Mucosa of rectum (tissue), 2 donors: Measurements from ENCODE around the gene FOSB.
A peak's percentile ranks its signal among the peaks of the same experiment; 100 is the strongest.

ENCODE experiments used
- H3K27ac ChIP-seq, 2 donors: one replicate each; pipeline ENCODE4 v1.7.0; 2013; ENCODE audit warnings: inconsistent platforms in 2 of 2, low read depth in 2 of 2, low read length in 2 of 2
- H3K27me3 ChIP-seq, 2 donors: one replicate each; pipeline ENCODE4 v1.7.0; 2013; ENCODE audit warnings: low read length in 2 of 2; ENCODE audit not compliant: control insufficient read depth in 2 of 2, insufficient read depth in 2 of 2
- H3K36me3 ChIP-seq, 2 donors: one replicate each; pipeline ENCODE4 v1.7.0; 2013; ENCODE audit warnings: low read length in 2 of 2; ENCODE audit not compliant: control insufficient read depth in 2 of 2, insufficient read depth in 2 of 2
- H3K4me1 ChIP-seq, 2 donors: one replicate each; pipeline ENCODE4 v1.7.0; 2013; ENCODE audit warnings: low read length in 2 of 2, mild to moderate bottlenecking in 1 of 2; ENCODE audit not compliant: control insufficient read depth in 2 of 2, insufficient read depth in 2 of 2
- H3K4me3 ChIP-seq, 2 donors: one replicate each; pipeline ENCODE4 v1.7.0; 2013; ENCODE audit warnings: low read length in 2 of 2
- H3K9ac ChIP-seq, 2 donors: one replicate each; pipeline ENCODE4 v1.7.0; 2013; ENCODE audit warnings: low read length in 2 of 2, low read depth in 1 of 2, mild to moderate bottlenecking in 1 of 2
- H3K9me3 ChIP-seq, 2 donors: one replicate each; pipeline ENCODE4 v1.7.0; 2013; ENCODE audit warnings: low read length in 2 of 2; ENCODE audit not compliant: control insufficient read depth in 2 of 2
- donor health status: healthy.
- donor health status: Normal muscosa, but diverticular disease.

Gene FOSB

GRCh38 chr19:45492627-45493470 is 25.1 kb downstream of the FOSB start:
- Histone ChIP-seq H3K27me3 (peaks cover 7 to 8% of the 10 kb centered on the region in 2 donors), H3K36me3 (no peaks in the 10 kb centered on the region), H3K4me3 (peak overlapping the region; percentile 66 to 71), H3K27ac (peak overlapping the region; percentile 46 to 56), H3K9ac (peak overlapping the region; percentile 47 to 68), H3K4me1 (peaks cover 18 to 19% of the 10 kb centered on the region in 2 donors), H3K9me3 (no peaks in the 10 kb centered on the region)

DNA sequence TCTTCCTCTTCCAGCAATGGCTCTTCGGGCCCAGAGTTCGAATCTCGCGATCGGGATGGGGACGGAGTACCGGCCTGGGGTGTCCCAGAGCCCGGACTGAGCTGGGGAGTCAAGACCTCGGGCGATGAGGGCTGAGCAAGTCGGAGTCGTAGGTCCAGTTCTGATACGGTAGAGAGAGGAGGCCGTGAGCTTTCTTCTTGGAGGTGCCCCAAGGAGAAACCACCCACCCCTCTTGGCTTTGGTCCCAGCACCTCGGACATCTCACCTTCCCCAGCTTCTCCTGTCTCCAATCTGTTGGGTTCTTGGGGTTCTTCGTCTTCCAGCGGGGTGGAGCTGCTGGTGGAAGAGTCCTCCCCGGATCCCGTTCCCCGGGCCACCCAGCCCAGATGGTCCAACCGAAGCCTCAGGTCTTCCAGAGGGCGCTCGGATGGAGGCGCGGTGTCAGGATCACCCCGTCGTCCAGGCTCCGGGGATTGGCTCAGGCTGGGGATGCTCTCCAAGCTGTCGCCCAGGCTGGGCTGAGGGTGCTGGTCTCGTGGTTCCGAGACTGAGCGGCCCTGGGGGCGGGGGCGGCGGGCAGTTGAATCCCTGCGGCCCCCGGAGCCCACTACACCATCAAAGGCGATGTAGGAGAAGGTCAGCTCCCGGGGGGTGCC is 26.6 kb downstream of the FOSB start:
- no peaks in the 10 kb centered on the region for H3K9me3 ChIP-seq
- H3K9ac ChIP-seq, result no peak overlapping the region
- H3K4me1 ChIP-seq, result peaks cover 32 to 33% of the 10 kb centered on the region in 2 donors
- peaks cover 7 to 8% of the 10 kb centered on the region in 2 donors for H3K27me3 ChIP-seq
- H3K4me3 ChIP-seq, result no peak overlapping the region
- no peak overlapping the region for H3K27ac ChIP-seq
- H3K36me3 ChIP-seq, result no peaks in the 10 kb centered on the region

- Histone ChIP-seq H3K9me3 (no peaks in the 10 kb centered on the region), H3K9ac (no peak overlapping the region), H3K4me3 (no peak overlapping the region), H3K27me3 (peaks cover 7 to 8% of the 10 kb centered on the region in 2 donors), H3K36me3 (no peaks in the 10 kb centered on the region), H3K27ac (no peak overlapping the region), H3K4me1 (peaks cover 32 to 33% of the 10 kb centered on the region in 2 donors)
These were observed 27.4 kb downstream of the FOSB start for GRCh38 chr19:45495178-45495577.

- H3K27me3 ChIP-seq, result peaks cover 7 to 8% of the 10 kb centered on the region in 2 donors
- peak overlapping the region in 1 of 2 donors; percentile 71 for H3K9ac ChIP-seq
- H3K4me1 ChIP-seq, result peaks cover 32 to 33% of the 10 kb centered on the region in 2 donors
- H3K36me3 ChIP-seq, result no peaks in the 10 kb centered on the region
- H3K4me3 ChIP-seq, result peak overlapping the region; percentile 67 to 70
- peak overlapping the region in 1 of 2 donors; percentile 16 for H3K27ac ChIP-seq
- H3K9me3 ChIP-seq, result no peaks in the 10 kb centered on the region
These were observed 28.7 kb downstream of the FOSB start for GRCh38 chr19:45496349-45496953.

DNA sequence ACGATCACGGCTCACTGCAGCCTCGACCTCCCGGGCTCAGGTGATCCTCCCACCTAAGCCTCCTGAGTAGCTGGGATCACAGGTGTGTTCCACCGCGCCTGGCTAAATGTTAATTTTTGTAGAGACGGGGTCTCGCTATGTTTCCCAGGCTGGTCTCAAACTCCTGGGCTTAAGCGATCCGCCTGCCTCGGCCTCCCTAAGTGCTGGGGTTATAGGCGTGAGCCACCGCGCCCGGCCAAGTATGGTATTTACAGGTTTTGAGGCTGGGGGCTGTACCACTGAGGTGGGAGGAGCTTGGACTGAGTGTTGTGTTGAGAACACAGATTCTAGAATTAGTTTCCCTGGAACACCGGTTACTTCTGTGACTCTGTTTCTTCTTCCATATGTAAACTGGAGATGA is 30.0 kb downstream of the FOSB start:
- H3K4me3 ChIP-seq, result no peak overlapping the region
- peaks cover 7 to 8% of the 10 kb centered on the region in 2 donors for H3K27me3 ChIP-seq
- H3K9ac ChIP-seq, result no peak overlapping the region
- no peak overlapping the region for H3K27ac ChIP-seq
- H3K4me1 ChIP-seq, result peaks cover 30% of the 10 kb centered on the region in 2 donors
- no peaks in the 10 kb centered on the region for H3K36me3 ChIP-seq
- no peaks in the 10 kb centered on the region for H3K9me3 ChIP-seq

- peaks cover 7 to 8% of the 10 kb centered on the region in 2 donors for H3K27me3 ChIP-seq
- peak within 1 kb of the TSS in 1 of 2 donors; percentile 26 for H3K9ac ChIP-seq
- H3K9me3 ChIP-seq, result no peaks in the 10 kb centered on the region
- H3K4me1 ChIP-seq, result peaks cover 27 to 30% of the 10 kb centered on the region in 2 donors
- H3K27ac ChIP-seq, result peak within 1 kb of the TSS in 1 of 2 donors; percentile 29
- peak within 1 kb of the TSS; percentile 62 to 71 for H3K4me3 ChIP-seq
- H3K36me3 ChIP-seq, result no peaks in the 10 kb centered on the region
These were observed 30.8 kb downstream of the FOSB start, which contains the start of gene PPM1N for GRCh38 chr19:45498411-45499195. Gene PPM1N, plus strand, starts transcription at chr19:45498443. Its CDS starts 30 bp downstream, at chr19:45498473.

GRCh38 chr19:45499196-45500180 is 31.7 kb downstream of the FOSB start:
- no peak overlapping the region for H3K4me3 ChIP-seq
- H3K36me3 ChIP-seq, result no peaks in the 10 kb centered on the region
- H3K27ac ChIP-seq, result no peak overlapping the region
- peaks cover 27 to 30% of the 10 kb centered on the region in 2 donors for H3K4me1 ChIP-seq
- H3K27me3 ChIP-seq, result peaks cover 7 to 8% of the 10 kb centered on the region in 2 donors
- H3K9me3 ChIP-seq, result no peaks in the 10 kb centered on the region
- no peak overlapping the region for H3K9ac ChIP-seq

GRCh38 chr19:45500918-45501729 is 33.3 kb downstream of the FOSB start:
- peak overlapping the region in 1 of 2 donors; percentile 24 for H3K27ac ChIP-seq
- H3K9me3 ChIP-seq, result no peaks in the 10 kb centered on the region
- no peaks in the 10 kb centered on the region for H3K36me3 ChIP-seq
- peaks cover 26 to 30% of the 10 kb centered on the region in 2 donors for H3K4me1 ChIP-seq
- H3K9ac ChIP-seq, result no peak overlapping the region
- peaks cover under 1 to 2% of the 10 kb centered on the region in 2 donors for H3K27me3 ChIP-seq
- no peak overlapping the region for H3K4me3 ChIP-seq
